GM19372 (cell line): Measurements from ENCODE around the gene MIA.
A peak's percentile ranks its signal among the peaks of the same experiment; 100 is the strongest.
"Not testable (repeated sequence)": the region's sequence is repeated elsewhere in the genome, so short reads cannot be mapped to it uniquely, and the experiment has no call there.

Experiments
- ATAC-seq: cut with Tn5 transposase; IDR thresholded peaks from one replicate; pipeline ENCODE4 v1.9.1; 2021; ENCODE audit warnings: mild to moderate bottlenecking, low read depth, moderate library complexity; ENCODE audit not compliant: unreplicated experiment

MIA gene

GRCh38 chr19:40801426-40802299 is 26.3 kb downstream of the MIA start:
- ATAC-seq: no peak

GRCh38 chr19:40802300-40803169 is 27.2 kb downstream of the MIA start:
- ATAC-seq: no peak

DNA sequence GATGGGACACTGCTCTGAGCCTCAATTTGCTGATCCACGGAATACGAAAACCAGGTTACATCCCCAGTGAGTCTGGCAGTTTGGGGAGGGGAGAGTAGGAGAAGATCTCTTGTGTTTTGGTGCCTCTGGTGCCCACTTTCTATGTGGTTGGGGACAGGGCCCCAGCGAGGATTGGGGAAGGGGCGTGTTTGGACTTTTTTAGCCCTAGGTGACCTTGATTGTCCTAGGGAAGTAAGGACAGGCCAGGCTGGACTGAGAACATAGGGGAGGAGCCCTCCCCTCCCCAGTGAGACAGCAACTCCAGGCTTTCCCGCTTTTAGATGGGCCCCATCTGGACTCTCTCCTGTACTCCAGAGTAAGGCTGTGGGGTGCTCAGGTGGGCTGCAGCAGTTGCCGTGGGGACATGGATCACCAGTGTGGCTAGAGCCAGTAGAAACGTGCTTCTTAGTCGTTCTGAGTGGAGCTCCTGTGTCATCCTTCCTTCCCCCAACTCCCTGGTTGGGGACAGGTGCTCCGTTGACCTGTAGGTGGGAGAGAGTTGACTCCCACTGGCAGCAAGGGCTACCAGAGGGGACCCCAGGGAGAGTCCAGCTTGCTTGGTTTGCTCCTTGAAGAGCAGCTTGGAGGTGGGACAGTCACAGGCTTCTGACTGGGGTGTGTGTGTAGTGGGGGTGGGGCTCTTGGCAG is 28.0 kb downstream of the MIA start:
- no peak for ATAC-seq

- no peak for ATAC-seq
These were observed 28.8 kb downstream of the MIA start for GRCh38 chr19:40803857-40804782.

DNA sequence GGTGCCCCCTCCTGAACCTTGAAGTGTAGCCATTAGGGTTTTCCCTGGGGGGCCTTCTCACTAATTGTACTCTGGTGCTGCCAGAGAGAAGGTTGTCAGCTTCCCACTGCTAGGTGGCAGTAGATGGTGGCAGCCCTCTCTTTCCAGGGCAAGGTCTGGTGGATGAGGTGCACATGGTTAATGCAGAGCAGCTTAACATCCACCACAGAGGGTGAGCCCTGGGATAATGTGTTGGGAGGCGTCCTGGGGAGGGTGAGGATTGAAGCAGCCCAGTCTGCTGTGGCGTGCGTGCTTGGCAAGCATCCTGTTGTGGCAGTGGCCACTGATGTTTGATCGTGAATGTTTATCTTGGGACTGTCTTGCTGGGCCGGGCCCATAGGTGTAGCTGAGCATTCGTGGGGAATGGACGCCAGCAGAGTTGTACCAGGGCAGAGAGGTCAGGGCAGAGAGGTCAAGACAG is 29.5 kb downstream of the MIA start:
- no peak for ATAC-seq

DNA sequence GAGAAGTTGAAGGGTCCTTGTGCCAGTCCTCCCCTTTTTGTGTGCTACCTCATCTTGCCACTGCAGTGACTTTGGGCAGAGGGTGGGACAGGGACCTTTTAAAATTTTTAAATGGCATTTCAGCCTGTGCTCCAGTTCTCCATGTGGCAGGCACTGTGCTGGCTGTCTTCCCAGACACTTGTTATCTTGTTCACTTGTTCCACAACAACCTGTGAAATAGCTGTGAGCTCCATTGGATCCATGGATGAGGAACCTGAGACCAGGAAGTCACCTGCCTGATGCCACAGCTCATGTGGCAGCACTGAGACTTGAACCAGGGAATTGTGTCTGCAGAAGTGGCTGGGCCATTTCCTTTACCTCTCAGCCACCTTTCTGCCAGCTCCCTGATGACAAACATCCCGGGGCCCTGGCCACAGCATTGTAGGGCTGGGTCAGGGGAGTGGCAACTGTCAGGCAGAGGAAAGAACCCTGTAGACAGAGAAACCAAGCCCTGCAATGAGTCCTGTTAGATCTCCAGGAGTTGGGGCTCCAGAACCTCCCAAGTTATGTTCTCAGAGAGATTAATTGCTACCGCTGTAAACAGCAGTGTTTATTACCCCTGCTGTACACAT is 30.0 kb downstream of the MIA start:
- ATAC-seq: no peak

DNA sequence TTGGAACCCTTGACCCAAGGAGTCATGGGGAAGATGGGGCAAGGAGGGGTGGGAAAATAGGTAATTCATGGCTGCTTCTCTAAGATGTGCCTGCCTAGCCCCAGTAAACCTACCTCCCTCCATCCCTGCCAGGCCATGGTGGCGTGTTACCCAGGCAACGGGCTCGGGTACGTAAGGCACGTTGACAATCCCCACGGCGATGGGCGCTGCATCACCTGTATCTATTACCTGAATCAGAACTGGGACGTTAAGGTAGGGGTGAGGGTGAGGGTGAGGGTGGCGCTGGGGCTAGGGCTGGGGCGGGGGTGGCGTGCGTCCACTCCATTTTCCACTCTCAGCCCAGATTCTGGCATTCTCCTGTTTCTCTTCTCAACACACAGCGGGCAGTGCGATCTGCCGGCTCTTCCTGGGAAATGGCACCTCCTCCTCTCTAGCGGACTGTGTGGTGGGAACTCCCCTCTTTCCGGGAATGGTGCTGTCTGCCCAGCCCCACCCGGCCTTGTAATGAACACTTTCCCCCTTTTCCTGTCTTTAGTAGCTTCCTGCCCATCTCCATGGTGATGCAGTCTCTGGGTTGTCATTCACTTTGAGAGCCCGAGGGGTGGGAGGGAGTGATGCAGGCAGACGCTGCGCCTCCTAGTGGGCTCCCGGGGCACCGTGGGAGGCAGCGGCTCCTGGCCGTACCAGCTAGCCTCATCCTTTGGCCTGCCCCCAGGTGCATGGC is 31.3 kb downstream of the MIA start:
- ATAC-seq: no peak

GRCh38 chr19:40807147-40808020 is 32.1 kb downstream of the MIA start:
- ATAC-seq: no peak

DNA sequence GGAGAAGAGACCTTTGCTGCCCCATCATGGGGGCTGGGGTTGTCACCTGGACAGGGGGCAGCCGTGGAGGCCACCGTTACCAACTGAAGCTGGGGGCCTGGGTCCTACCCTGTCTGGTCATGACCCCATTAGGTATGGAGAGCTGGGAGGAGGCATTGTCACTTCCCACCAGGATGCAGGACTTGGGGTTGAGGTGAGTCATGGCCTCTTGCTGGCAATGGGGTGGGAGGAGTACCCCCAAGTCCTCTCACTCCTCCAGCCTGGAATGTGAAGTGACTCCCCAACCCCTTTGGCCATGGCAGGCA is 32.7 kb downstream of the MIA start:
- ATAC-seq: no peak

DNA sequence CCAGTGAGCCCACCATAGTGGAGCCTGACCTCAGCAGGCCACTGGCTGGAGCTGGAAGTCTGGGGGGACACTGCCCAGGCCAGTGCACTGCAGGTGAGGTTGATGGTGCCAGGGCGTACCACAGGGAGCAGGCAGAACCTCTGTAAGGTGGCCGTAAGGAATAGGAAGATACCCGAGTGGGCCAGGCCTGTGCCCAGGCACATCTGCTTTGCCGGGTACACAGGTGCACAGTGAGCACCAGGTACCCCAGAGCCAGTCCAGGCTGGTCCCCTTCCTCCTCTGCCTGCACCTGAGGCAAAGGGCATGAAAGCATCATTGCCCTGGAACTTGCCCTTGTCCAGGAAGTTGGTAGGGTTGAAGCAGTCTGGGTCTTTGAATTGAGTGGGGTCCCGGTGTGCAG is 33.2 kb downstream of the MIA start:
- ATAC-seq: no peak

- no peak for ATAC-seq
These were observed 34.2 kb downstream of the MIA start for GRCh38 chr19:40809358-40810086.

GRCh38 chr19:40810160-40810559 is 34.8 kb downstream of the MIA start:
- no peak for ATAC-seq

DNA sequence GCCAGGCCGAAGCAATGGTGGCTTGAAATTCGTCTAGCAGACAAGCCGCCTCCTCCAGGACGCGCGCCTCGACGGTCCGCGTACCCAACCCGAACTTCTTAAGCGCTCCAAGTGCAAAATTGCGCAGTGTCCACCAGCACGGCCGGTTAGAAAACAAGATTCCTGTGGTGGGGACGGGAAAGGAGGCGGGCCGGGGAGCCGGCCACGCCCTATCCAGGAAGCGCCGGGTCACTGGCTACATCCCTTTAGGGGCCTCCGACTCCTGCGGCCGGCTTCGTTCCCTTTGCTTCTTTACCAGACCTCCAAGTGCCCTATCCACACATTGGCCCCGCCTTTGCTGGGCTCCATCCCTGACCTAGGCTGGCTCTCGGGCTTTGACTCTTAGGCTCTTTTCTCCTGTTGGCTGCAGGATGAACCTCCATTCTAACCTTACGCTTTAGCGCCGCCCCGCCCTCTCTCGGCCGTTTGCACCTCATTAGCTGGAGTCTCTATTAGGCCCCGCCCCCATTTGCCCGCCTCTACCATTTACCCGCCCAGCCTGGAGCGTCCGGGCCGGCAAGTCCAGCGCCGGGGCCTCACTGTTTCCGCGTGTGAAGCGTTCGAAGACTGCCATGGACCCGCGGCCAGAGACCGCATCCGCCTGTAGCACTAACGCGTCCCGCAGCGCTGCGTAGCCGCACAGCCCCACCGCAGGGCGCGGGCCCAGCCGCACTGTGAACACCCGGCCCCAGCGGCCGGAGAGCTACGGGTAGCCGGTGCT is 35.5 kb downstream of the MIA start:
- peak; percentile 59 for ATAC-seq

DNA sequence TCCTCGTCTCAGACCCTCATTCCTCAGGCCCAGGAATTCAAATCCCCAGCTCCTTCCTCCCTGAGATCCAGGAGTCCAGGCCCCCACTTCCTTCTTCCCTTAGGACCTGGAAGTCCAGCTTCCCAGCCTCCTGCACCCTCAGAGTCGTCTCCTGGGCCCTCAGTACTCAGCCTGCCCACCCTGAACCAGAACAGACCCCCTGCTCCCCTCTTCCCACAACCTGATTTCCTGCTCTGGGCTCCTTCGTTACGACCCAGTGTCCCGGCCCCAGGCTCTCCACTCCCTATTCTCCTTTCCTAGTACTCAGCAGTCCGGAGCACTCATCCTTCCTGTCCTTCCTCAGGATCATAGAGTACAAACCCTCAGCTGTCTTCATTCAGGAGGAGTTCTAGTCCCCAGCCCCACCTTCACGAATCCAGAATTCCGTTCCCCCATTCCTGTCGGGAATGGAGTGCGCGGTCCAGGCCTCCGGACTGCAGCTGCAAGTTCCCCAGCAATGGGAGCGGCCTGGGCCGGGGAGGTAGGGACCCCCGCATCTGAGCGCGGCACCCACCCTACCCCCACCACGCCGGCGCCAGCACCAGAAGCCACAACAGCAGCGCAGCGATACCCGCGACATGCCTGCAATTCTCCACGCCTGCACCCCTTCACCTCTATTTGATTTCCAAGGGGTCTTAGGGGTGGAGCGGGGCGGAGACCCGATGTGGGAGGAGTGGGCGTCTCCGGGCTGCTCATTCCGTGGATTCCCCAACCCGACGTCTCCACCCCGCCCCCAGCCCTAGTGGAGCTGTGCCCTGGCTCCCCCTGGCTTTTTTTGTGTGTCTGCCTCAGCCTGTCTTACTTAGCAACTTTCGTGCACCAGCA is 36.4 kb downstream of the MIA start:
- ATAC-seq: no peak

GRCh38 chr19:40812571-40812970 is 37.2 kb downstream of the MIA start:
- ATAC-seq: not testable (repeated sequence)

GRCh38 chr19:40813182-40813581 is 37.9 kb downstream of the MIA start:
- no peak for ATAC-seq
